Parathyroid adenoma (tissue), 2 donors: ENCODE results near the gene SLFN13.
A peak's percentile ranks its signal among the peaks of the same experiment; 100 is the strongest.

Source experiments
- H2AFZ ChIP-seq: fragments of 300-600 bp; sonication (generic); one replicate; pipeline ENCODE4 v1.7.0; 2017; ENCODE audit warnings: antibody characterized with exemption, mild to moderate bottlenecking
- H3K27ac ChIP-seq: fragments of 300-600 bp; sonication (generic); one replicate; pipeline ENCODE4 v1.7.0; 2017
- H3K27me3 ChIP-seq: fragments of 300-600 bp; sonication (generic); one replicate; pipeline ENCODE4 v1.7.0; 2017; ENCODE audit warnings: low read length; ENCODE audit not compliant: control insufficient read depth, insufficient read depth
- H3K36me3 ChIP-seq: fragments of 300-600 bp; sonication (generic); one replicate; pipeline ENCODE4 v1.7.0; 2017; ENCODE audit warnings: low read length; ENCODE audit not compliant: control insufficient read depth, insufficient read depth
- H3K4me1 ChIP-seq: fragments of 300-600 bp; sonication (generic); one replicate; pipeline ENCODE4 v1.7.0; 2017; ENCODE audit warnings: control low read depth
- H3K4me2 ChIP-seq: fragments of 300-600 bp; sonication (generic); one replicate; pipeline ENCODE4 v1.7.0; 2017; ENCODE audit warnings: low read length
- H3K4me3 ChIP-seq: fragments of 300-600 bp; sonication (generic); one replicate; pipeline ENCODE4 v1.7.0; 2017; ENCODE audit warnings: low read depth, low read length
- H3K79me2 ChIP-seq: fragments of 300-600 bp; sonication (generic); one replicate; pipeline ENCODE4 v1.7.0; 2017; ENCODE audit warnings: control low read depth
- H3K9ac ChIP-seq: fragments of 300-600 bp; sonication (generic); one replicate; pipeline ENCODE4 v1.7.0; 2017; ENCODE audit warnings: mild to moderate bottlenecking
- H3K9me3 ChIP-seq: fragments of 300-600 bp; sonication (generic); one replicate; pipeline ENCODE4 v1.7.0; 2017; ENCODE audit warnings: low read length; ENCODE audit not compliant: control insufficient read depth
- CTCF ChIP-seq: fragments of 300-600 bp; sonication (generic); IDR thresholded peaks from one replicate; pipeline ENCODE4 v1.7.0; 2017; ENCODE audit warnings: antibody characterized with exemption, mild to moderate bottlenecking
- donor health status: primary hyperparathyroidism.

The SLFN13 gene

GRCh38 chr17:35453171-35453570 lies 4.6 kb upstream of the SLFN13 start:
- H3K4me3 ChIP-seq: no peak overlapping the region

DNA sequence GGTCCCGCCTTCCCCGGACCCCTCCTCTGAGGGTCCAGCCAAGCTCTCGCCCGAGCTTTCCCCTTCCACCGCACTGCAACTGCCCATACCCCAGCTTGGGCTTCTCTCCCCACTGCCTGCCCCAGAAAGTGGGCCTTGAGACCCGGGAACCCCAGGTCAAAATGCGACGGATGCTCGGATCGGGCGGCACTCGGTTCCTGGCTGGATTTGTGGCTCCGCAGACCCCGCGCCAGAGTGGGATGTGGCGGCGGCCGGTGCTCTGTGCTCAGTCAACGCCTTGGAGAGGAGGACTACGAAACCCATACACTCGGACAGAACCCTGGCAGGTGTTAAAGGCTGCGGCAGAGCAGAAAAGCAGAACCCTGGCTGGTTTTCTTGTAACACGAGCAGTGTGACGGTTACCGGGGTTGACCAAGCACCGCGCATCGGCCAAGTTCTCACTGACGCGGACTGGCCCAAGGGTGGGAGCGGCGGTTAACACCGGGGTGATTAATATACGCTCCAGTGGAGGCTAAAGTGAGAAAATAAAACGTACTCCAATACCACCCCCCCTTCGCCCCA lies 885 bp upstream of the SLFN13 start:
- H3K79me2 ChIP-seq: no peaks in the 10 kb centered on the region
- H3K4me3 ChIP-seq: peak overlapping the region; percentile 90
- H3K9me3 ChIP-seq: no peaks in the 10 kb centered on the region
- no peaks in the 10 kb centered on the region for H3K36me3 ChIP-seq
- peak overlapping the region; percentile 89 for H3K4me2 ChIP-seq
- TF ChIP-seq CTCF: no peak
- no peaks in the 10 kb centered on the region for H3K27me3 ChIP-seq
- no peak overlapping the region for H3K9ac ChIP-seq
- H3K27ac ChIP-seq: no peak overlapping the region
- H3K4me1 ChIP-seq: no peaks in the 10 kb centered on the region
- no peak overlapping the region for H2AFZ ChIP-seq

More at GRCh38 chr17:35453171-35453570, 4.6 kb upstream of the SLFN13 start:
- TF ChIP-seq CTCF: no peak
- no peaks in the 10 kb centered on the region for H3K79me2 ChIP-seq
- H3K4me2 ChIP-seq: no peak overlapping the region
- H3K4me1 ChIP-seq: no peaks in the 10 kb centered on the region
- no peaks in the 10 kb centered on the region for H3K9me3 ChIP-seq
- no peaks in the 10 kb centered on the region for H3K27me3 ChIP-seq
- no peaks in the 10 kb centered on the region for H3K36me3 ChIP-seq
- no peak overlapping the region for H3K27ac ChIP-seq
- H2AFZ ChIP-seq: no peak overlapping the region
- no peak overlapping the region for H3K9ac ChIP-seq

GRCh38 chr17:35448899-35449227 lies 297 bp upstream of the SLFN13 start:
- Histone ChIP-seq H3K9me3 (no peaks in the 10 kb centered on the region), H3K9ac (no peak overlapping the region), H3K27ac (no peak overlapping the region), H3K79me2 (no peaks in the 10 kb centered on the region), H2AFZ (peak overlapping the region; percentile 68), H3K27me3 (no peaks in the 10 kb centered on the region), H3K4me2 (peak overlapping the region; percentile 89), H3K4me1 (no peaks in the 10 kb centered on the region), H3K4me3 (peak overlapping the region; percentile 90), H3K36me3 (no peaks in the 10 kb centered on the region)
- no peak for TF ChIP-seq CTCF

DNA sequence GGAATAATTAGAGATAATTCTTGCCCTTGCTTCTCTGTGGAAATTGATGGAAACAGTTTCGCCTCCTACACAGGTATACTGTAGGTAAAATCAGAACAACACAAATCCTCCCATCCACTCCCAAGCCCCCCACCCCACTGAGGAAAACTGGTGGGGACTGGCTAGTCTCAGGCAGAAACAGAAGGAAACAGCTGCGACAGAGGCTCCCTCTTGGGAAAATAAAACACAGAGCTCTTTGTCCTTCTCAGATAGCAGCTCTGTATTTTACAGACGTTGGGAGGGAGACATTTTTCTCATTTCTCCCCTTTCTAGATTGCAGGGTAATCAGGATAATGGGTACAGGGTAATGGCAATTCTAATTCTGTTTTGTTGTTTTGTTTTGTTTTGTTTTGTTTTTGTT lies 1.1 kb downstream of the SLFN13 start:
- no peak overlapping the region for H3K4me2 ChIP-seq
- H3K9me3 ChIP-seq: no peaks in the 10 kb centered on the region
- H3K36me3 ChIP-seq: no peaks in the 10 kb centered on the region
- no peaks in the 10 kb centered on the region for H3K27me3 ChIP-seq
- no peaks in the 10 kb centered on the region for H3K4me1 ChIP-seq
- H3K4me3 ChIP-seq: no peak overlapping the region
- H3K27ac ChIP-seq: no peak overlapping the region
- no peaks in the 10 kb centered on the region for H3K79me2 ChIP-seq
- no peak overlapping the region for H2AFZ ChIP-seq
- TF ChIP-seq CTCF: no peak
- no peak overlapping the region for H3K9ac ChIP-seq

DNA sequence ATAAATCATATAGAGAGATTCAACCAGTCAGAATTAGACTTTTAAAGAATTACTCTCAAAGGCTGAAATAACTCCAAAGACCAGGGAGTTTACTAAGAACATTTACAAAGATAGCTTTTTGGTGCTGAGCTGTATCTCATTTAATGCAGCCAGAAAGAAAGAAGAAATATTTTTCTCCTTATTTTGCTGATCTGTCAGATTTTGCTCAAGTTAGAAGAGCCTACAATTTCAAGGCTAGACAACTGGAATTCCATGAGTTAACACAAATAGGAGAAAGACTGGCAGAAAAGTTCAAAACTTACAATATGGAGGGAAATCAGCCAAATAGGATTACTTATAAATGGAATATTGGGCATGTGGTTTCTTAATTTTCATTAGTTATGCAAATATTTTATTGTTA lies 10.1 kb downstream of the SLFN13 start:
- Histone ChIP-seq H3K9ac (no peak overlapping the region), H3K4me3 (no peak overlapping the region), H2AFZ (no peak overlapping the region), H3K4me2 (no peak overlapping the region), H3K79me2 (no peaks in the 10 kb centered on the region), H3K27ac (no peak overlapping the region), H3K4me1 (peaks cover 4% of the 10 kb centered on the region), H3K9me3 (no peaks in the 10 kb centered on the region), H3K36me3 (no peaks in the 10 kb centered on the region), H3K27me3 (no peaks in the 10 kb centered on the region)
- no peak for TF ChIP-seq CTCF
